HCT116 (cell line): ENCODE data around the gene RNF141.

ENCODE experiments used
- CBX3 ChIP-seq: IDR thresholded peaks from 2 replicates; pipeline ENCODE4 v1.6.1; 2012; ENCODE audit warnings: low read depth
- CEBPB ChIP-seq: IDR thresholded peaks from 2 replicates; pipeline ENCODE4 v1.6.1; 2012; ENCODE audit warnings: low read depth
- POLR2A ChIP-seq: IDR thresholded peaks from 2 replicates; pipeline ENCODE4 v1.7.0; 2011; ENCODE audit warnings: borderline replicate concordance; ENCODE audit not compliant: insufficient read depth, insufficient read length; ENCODE audit errors: extremely low read depth
- POLR2AphosphoS5 ChIP-seq: IDR thresholded peaks from 2 replicates; pipeline ENCODE4 v1.6.1; 2011; ENCODE audit warnings: mild to moderate bottlenecking, low read depth, low read length, moderate library complexity
- RAD21 ChIP-seq: IDR thresholded peaks from 2 replicates; pipeline ENCODE4 v1.6.1; 2012; ENCODE audit warnings: low read depth, mild to moderate bottlenecking
- TF ChIP-seq, protein P1 (sequence below), 3 experiments: fragments of 200-600 bp in 1 of 3; sonication (generic) in 1 of 3; IDR thresholded peaks in 2 of 3; conservative IDR thresholded peaks in 1 of 3; 2 replicates each; pipeline ENCODE4 v1.5.1; 2012 to 2017; ENCODE audit warnings: low read depth in 2 of 3, low read length in 2 of 3, antibody characterized with exemption in 1 of 3, borderline replicate concordance in 1 of 3, control low read depth in 1 of 3, mild to moderate bottlenecking in 1 of 3, mixed read lengths in 1 of 3, mixed run types in 1 of 3, moderate library complexity in 1 of 3; ENCODE audit not compliant: insufficient read depth in 1 of 3

DNA sequence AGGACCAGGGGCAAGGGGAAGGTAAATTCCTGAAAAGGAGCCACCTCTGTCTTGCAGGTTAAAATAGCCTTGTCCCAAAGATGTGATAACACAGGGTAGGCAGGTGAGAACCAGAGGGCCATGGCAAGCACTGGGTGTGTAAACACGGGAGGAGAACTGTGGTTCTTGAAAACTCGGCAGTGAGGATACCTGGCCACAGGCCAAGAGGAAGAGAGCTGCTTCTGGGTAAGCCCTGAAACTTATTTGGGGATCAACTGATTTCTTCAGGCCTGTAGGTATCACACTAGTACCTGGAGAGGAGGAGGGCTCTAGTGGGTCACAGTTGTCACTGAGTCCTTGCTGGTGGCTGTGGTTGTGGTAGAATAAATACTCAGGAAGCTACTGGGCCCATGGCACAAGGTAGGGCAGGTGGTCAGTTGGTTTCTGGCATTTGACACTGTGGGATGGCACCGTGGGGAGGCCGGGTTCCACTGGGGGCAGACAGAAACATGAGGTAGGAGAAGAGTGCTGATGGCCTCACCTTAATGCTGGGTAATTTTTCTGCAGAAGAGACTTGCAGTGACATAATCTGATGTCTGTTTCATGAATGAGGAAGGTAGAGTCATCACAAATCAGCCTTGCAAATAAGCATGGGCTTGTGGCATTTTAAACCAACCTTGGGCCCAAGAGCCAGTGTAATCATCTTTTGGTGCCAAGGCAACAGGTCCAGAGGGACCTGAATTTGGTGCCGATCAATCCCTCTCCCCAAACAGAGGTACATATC, 63.9 kb downstream of the RNF141 start:
- TF ChIP-seq, protein P1, sequence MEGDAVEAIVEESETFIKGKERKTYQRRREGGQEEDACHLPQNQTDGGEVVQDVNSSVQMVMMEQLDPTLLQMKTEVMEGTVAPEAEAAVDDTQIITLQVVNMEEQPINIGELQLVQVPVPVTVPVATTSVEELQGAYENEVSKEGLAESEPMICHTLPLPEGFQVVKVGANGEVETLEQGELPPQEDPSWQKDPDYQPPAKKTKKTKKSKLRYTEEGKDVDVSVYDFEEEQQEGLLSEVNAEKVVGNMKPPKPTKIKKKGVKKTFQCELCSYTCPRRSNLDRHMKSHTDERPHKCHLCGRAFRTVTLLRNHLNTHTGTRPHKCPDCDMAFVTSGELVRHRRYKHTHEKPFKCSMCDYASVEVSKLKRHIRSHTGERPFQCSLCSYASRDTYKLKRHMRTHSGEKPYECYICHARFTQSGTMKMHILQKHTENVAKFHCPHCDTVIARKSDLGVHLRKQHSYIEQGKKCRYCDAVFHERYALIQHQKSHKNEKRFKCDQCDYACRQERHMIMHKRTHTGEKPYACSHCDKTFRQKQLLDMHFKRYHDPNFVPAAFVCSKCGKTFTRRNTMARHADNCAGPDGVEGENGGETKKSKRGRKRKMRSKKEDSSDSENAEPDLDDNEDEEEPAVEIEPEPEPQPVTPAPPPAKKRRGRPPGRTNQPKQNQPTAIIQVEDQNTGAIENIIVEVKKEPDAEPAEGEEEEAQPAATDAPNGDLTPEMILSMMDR (IDR thresholded peaks at IDR 0.05 in 2 of 3, conservative IDR thresholded peaks at IDR 0.05 in 1 of 3; ENCODE audit: borderline replicate concordance in 1 of 3, insufficient read depth in 1 of 3, low read depth in 2 of 3, low read length in 2 of 3), result no peak
- TF ChIP-seq POLR2A (no peak), CBX3 (no peak), POLR2AphosphoS5 (no peak), RAD21 (no peak), CEBPB (no peak)
